MCF 10A (cell line): Measurements from ENCODE around the gene RFX2. TPM values are rescaled to one million over a fixed set of nuclear protein-coding genes. Genes with fewer than 3 reads are reported as not detected.
A peak's percentile ranks its signal among the peaks of the same experiment; 100 is the strongest.

Experiments used
- BruUV-seq: library from RNA; stranded (reverse); fragments of 400-500 nt; replicated peaks from 2 replicates; lab custom pipeline; 2021; lab: Mats Ljungman, UMichigan
- CTCF ChIA-PET: fragments of 300-600 bp; sonication (Branson Sonifier 250); formaldehyde crosslinking; extraction: SDS; loops from one replicate; lab custom pipeline; 2021; ENCODE audit warnings: antibody characterized with exemption, inconsistent platforms; lab: Yijun Ruan, JAX
- POLR2A ChIA-PET: fragments of 300-600, 350-650 bp; sonication (Branson Sonifier 250); formaldehyde crosslinking; extraction: SDS; loops from one replicate; lab custom pipeline; 2020; ENCODE audit warnings: antibody characterized with exemption, inconsistent platforms; lab: Yijun Ruan, JAX
- DNase-seq: peaks from one replicate; pipeline ENCODE4 v3.0.0-alpha.2; 2018; ENCODE audit not compliant: unreplicated experiment
- H3K27ac Mint-ChIP-seq: one replicate; pipeline ENCODE4 v1.8.0; 2022; ENCODE audit warnings: mild to moderate bottlenecking, low read depth, mixed read lengths; ENCODE audit not compliant: unreplicated experiment
- H3K27me3 Mint-ChIP-seq: one replicate; pipeline ENCODE4 v1.8.0; 2022; ENCODE audit warnings: mixed read lengths; ENCODE audit not compliant: insufficient read depth, unreplicated experiment
- H3K36me3 Mint-ChIP-seq: one replicate; pipeline ENCODE4 v1.8.0; 2022; ENCODE audit warnings: mild to moderate bottlenecking, moderate library complexity, mixed read lengths; ENCODE audit not compliant: insufficient read depth, unreplicated experiment
- H3K4me1 Mint-ChIP-seq: one replicate; pipeline ENCODE4 v1.8.0; 2022; ENCODE audit warnings: mixed read lengths; ENCODE audit not compliant: insufficient read depth, unreplicated experiment
- H3K4me3 Mint-ChIP-seq: one replicate; pipeline ENCODE4 v1.8.0; 2022; ENCODE audit warnings: mild to moderate bottlenecking, moderate library complexity, mixed read lengths; ENCODE audit not compliant: unreplicated experiment
- H3K9me3 Mint-ChIP-seq: one replicate; pipeline ENCODE4 v1.8.0; 2022; ENCODE audit warnings: mixed read lengths; ENCODE audit not compliant: unreplicated experiment
- intact Hi-C: fragments of 100-400 bp; cut with micrococcal nuclease; formaldehyde crosslinking; loops from 2 replicates; pipeline ENCODE4 v1.14.1; 2022
- total RNA-seq: library from RNA; stranded (reverse); gene quantifications from 2 replicates; pipeline ENCODE4 v1.2.3, GENCODE V29; 2022
- TF ChIP-seq, protein P1 (sequence below): fragments of 200-600 bp; IDR thresholded peaks from one replicate; pipeline ENCODE4 v1.8.0; 2022; ENCODE audit warnings: antibody characterized with exemption, mild to moderate bottlenecking; ENCODE audit not compliant: unreplicated experiment

The RFX2 gene
- total RNA-seq, 1 experiment from 2014 or later, result 9.9 TPM

DNA sequence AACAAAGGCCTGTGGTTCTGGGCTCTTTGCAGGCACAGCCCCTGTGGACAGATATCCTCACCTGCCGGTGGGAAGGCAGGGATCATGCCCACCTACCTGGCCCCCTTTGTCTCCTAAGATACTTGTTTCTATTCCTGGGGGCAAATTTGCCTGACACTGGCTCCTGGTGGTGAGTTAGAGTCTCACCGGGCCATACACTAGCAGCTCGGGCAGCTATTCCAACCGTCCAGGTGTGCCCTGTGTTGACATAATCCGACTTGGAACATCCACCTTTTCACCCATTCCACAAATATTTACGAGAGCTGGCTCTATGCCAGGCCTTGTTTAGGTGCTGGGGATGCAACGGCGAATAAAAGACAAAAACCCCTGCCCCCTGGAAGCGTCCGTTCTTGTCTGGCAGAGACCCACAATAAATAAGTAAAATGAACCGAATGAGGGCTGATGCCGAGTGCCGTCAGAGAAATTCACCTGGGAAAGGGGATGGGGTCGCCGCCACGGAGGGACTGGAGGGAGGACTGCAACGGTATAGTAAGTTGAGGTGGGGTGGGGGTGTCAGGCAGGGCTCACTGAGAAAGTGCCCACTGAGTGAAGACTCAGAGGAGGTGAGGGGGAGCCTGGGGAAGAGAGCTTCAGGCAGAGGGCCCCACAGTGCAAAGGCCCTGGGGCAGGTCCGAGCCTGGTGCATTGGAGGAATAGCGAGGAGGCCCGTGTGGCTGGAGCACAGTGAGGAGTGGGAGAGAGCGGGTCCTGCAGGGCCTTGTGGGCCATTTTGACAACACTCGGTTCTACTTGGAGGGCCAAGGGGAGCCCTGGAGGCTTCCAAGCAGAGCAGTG is 89.1 kb downstream of the RFX2 start:
- ChIA-PET POLR2A (interaction anchor here (0.6 kb wide), 1 partner anchor 193 kb away, joined by 3 read pairs; no protein-coding TSS in a partner anchor), CTCF (interaction anchor here (1.4 kb wide), 1 partner anchor 15 kb away, joined by 5 read pairs; no protein-coding TSS in a partner anchor)
- Mint-ChIP-seq H3K4me1 (no peaks in the 10 kb centered on the region), H3K27ac (peak overlapping the region; percentile 24), H3K27me3 (no peaks in the 10 kb centered on the region), H3K36me3 (peaks cover 6% of the 10 kb centered on the region), H3K9me3 (no peaks in the 10 kb centered on the region), H3K4me3 (no peak overlapping the region)
- TF ChIP-seq, protein P1, sequence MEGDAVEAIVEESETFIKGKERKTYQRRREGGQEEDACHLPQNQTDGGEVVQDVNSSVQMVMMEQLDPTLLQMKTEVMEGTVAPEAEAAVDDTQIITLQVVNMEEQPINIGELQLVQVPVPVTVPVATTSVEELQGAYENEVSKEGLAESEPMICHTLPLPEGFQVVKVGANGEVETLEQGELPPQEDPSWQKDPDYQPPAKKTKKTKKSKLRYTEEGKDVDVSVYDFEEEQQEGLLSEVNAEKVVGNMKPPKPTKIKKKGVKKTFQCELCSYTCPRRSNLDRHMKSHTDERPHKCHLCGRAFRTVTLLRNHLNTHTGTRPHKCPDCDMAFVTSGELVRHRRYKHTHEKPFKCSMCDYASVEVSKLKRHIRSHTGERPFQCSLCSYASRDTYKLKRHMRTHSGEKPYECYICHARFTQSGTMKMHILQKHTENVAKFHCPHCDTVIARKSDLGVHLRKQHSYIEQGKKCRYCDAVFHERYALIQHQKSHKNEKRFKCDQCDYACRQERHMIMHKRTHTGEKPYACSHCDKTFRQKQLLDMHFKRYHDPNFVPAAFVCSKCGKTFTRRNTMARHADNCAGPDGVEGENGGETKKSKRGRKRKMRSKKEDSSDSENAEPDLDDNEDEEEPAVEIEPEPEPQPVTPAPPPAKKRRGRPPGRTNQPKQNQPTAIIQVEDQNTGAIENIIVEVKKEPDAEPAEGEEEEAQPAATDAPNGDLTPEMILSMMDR, result no peak
- no peak for DNase-seq
- intact Hi-C loops, result no loop called here
- no TSS peak for BruUV-seq

DNA sequence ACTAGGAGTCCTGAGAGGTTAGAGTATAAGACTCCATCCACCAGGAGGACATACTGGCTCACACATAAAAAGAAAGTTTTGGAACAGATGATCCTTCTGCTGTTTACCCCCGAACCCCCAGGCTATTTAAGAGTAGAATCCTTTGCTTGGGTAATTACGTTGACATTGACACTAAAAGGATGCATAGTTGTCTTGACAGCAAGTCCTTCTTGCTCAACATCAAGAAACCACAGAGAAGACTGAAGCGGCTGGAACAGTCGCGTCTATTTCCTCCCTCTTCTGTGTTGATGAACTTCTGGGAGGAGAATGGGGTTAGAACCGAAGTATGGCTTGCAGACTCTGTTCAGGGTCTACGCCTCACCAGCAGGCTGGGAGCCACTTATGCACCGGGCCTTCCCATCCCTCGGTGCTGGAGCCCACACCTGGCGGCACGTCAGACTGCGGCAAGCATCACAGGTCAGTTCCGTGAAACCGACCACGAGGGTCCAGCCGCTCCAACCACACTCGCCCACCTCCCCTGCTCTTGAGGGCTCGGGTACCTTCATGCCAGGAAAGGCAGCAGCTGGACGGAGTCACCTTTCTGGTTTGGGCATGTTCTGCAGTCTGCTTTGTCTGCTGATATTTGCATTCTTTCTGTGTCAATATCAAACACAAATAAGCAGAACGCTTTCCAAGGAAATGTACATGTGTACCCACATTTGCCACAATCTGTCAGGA is 90.0 kb downstream of the RFX2 start:
- no peaks in the 10 kb centered on the region for H3K9me3 Mint-ChIP-seq
- DNase-seq, result no peak
- H3K27me3 Mint-ChIP-seq, result no peaks in the 10 kb centered on the region
- H3K27ac Mint-ChIP-seq, result no peak overlapping the region
- CTCF ChIA-PET, result no interaction called here
- no peaks in the 10 kb centered on the region for H3K4me1 Mint-ChIP-seq
- H3K4me3 Mint-ChIP-seq, result no peak overlapping the region
- no TSS peak for BruUV-seq
- POLR2A ChIA-PET, result no interaction called here
- TF ChIP-seq, protein P1, result no peak
- intact Hi-C loops, result no loop called here
- H3K36me3 Mint-ChIP-seq, result no peaks in the 10 kb centered on the region

DNA sequence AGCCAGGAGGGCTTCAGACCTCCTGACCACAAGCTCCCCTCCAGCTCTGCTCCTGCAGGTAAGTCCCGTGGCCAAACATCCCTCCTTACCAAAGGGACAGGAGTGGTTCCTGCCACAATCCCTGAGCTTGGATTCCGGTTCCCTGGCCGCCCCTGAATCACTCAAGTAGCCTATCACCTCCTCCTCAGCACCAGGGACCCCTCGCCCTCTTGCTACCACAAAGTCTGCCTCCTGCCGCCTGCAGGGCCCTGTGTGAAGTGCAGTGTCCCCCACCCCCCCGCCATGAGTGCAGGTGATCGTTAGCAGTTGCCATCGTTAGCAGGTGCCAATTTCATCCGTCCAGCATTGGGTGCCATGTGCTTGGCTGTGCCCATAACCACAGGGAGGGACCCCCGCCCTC is 91.5 kb downstream of the RFX2 start:
- no peaks in the 10 kb centered on the region for H3K27me3 Mint-ChIP-seq
- no peaks in the 10 kb centered on the region for H3K36me3 Mint-ChIP-seq
- DNase-seq, result no peak
- intact Hi-C loops, result no loop called here
- H3K9me3 Mint-ChIP-seq, result no peaks in the 10 kb centered on the region
- ChIA-PET POLR2A (no interaction called here), CTCF (no interaction called here)
- H3K4me1 Mint-ChIP-seq, result no peaks in the 10 kb centered on the region
- TF ChIP-seq, protein P1, result no peak
- BruUV-seq, result no TSS peak
- no peak overlapping the region for H3K27ac Mint-ChIP-seq
- H3K4me3 Mint-ChIP-seq, result no peak overlapping the region

DNA sequence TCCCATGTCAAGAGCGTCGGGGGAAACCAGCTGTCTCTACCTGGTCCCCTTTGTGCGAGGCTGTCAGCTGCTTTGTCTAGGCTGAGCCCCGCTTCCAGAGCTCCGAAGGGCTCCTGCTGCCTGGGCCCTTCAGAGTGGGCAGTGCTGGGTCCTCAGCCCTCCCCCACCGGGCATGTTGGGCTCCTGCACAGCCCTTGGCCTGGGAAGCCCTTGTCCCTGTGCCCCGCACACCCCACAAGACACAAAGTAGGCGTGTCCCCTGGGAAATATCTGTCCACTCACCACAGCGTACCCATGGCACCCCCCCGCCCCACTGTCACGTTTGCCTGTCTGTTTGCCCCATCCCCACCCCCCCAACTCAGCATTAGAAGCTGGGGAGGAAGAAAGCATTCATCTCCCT is 92.7 kb downstream of the RFX2 start:
- no peaks in the 10 kb centered on the region for H3K4me1 Mint-ChIP-seq

More for the DNA sequence above, 92.7 kb downstream of the RFX2 start:
- Mint-ChIP-seq H3K27me3 (no peaks in the 10 kb centered on the region), H3K9me3 (no peaks in the 10 kb centered on the region), H3K4me3 (no peak overlapping the region), H3K27ac (no peak overlapping the region), H3K36me3 (no peaks in the 10 kb centered on the region)
- intact Hi-C loops, result no loop called here
- ChIA-PET POLR2A (no interaction called here), CTCF (interaction anchor here (0.7 kb wide), 1 partner anchor 31 kb away, joined by 3 read pairs; no protein-coding TSS in a partner anchor)
- TF ChIP-seq, protein P1, result no peak
- DNase-seq, result no peak
- no TSS peak for BruUV-seq
